ENCODE data around the gene CTTN.

The CTTN gene

DNA sequence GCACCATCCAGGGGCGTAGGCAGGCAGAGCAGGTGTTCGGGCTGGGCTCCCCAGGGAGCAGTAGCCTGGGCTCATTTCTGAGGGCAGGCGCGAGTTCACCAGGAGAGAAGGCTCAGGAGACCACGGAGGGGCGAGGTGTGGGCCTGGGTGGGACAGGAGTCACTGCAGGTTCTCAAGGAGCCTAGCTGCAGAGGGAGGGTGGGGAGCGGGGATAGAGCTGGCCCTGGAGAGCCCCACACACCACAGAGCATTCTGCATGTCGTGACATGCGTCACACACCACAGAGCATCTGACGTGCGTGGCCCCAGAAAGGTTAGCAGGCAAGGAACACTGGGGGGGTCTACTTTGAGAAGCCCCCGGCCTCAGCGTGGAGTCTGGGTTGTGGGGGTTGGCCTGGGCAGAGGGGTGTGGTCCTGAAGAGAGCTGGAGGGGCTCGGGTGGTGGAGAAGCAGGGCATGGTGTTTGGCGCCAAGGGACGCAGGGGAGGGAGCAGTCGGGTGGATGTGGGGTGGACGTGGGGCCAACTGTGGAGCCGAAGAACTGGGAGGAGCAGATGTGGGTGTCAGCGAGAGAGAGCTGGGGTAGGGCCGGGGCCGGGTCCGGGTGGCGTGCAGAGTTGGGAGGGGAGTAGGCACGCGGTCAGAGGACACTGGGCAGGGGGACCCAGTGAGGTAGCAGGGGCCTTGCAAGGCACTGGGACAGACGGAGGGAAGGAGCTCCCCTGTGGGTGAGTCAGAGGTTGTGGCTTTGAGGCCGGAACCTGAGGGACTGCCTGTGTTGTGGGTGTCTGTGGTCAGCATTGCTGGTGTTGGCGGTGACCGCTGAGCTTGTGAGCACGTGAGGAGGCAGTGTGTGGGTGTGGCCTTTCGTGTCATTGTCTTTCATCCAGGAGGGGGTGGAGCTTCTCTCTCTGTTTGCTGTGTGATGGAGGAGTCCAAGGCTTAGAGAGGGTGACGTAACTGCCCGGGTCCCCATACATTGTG, 25.5 kb downstream of the CTTN start:
- CTCF ChIA-PET: interaction anchor here (1.0 kb wide), 1 partner anchor 45 kb away, joined by 3 read pairs; no protein-coding TSS in a partner anchor
- POLR2A ChIA-PET (ENCODE audit: low non-redundant PET): no interaction called here
- no peak for DNase-seq (ENCODE audit: low spot score)
- H3K27ac ChIP-seq: no peak overlapping the region
- TF ChIP-seq, protein P1, sequence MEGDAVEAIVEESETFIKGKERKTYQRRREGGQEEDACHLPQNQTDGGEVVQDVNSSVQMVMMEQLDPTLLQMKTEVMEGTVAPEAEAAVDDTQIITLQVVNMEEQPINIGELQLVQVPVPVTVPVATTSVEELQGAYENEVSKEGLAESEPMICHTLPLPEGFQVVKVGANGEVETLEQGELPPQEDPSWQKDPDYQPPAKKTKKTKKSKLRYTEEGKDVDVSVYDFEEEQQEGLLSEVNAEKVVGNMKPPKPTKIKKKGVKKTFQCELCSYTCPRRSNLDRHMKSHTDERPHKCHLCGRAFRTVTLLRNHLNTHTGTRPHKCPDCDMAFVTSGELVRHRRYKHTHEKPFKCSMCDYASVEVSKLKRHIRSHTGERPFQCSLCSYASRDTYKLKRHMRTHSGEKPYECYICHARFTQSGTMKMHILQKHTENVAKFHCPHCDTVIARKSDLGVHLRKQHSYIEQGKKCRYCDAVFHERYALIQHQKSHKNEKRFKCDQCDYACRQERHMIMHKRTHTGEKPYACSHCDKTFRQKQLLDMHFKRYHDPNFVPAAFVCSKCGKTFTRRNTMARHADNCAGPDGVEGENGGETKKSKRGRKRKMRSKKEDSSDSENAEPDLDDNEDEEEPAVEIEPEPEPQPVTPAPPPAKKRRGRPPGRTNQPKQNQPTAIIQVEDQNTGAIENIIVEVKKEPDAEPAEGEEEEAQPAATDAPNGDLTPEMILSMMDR (conservative IDR thresholded peaks at IDR 0.05; ENCODE audit: low read depth): no peak

DNA sequence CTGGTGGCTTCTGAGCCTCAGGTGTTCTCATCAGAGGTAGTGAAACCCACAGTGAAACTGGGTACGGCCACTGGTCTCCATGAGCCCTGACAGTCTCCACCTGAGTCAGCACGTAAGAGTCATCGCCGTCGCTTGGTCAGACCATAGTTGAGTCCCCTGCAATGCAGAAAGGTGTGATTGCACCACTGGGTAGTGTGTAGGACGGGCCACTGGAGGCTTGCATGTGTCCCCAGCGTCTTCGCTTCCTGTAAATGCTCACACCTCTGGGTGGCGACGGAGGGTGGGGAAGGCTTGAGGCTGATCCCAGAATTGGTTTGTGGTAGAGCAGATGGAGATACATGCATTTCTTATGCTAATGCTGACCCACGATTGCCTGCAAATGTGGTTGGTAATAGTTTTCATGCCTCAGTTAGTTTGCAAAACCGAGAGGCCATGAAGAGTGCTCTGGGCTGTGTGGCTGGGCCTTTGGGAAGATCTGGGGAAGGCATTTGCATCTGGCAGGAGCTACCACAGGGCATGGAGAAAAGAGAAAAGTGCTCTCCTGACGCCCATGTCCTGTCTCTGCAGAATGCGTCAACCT, 26.5 kb downstream of the CTTN start:
- ChIA-PET CTCF (interaction anchor here (0.8 kb wide), 1 partner anchor 1628 kb away, joined by 3 read pairs; no protein-coding TSS in a partner anchor), POLR2A (ENCODE audit: low non-redundant PET) (no interaction called here)
- TF ChIP-seq, protein P1 (conservative IDR thresholded peaks at IDR 0.05; ENCODE audit: low read depth): no peak
- DNase-seq (ENCODE audit: low spot score): no peak
- H3K27ac ChIP-seq: no peak overlapping the region; the same call in 1 of the 2 replicates

DNA sequence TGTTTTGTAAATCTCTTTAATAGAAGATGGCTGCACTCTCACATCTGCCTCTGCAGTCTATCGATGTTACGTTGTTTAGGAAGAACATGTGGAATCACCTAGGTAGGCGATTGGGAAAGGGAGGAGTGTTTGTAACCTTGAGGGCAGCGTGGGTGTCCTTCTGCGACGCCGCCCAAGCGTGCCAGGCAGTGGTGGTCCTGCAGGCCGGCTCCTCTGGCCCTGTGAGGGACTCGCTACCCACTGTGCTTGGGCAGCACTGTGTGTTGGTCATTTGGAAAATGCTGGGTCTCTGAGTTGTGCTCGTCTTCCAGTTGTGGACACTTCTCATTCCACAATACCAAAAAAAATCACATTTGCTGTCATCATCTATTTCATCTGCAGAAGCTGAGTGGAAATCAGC, 29.1 kb downstream of the CTTN start:
- DNase-seq (ENCODE audit: low spot score): no peak
- no peak overlapping the region for H3K27ac ChIP-seq
- TF ChIP-seq, protein P1 (conservative IDR thresholded peaks at IDR 0.05; ENCODE audit: low read depth): no peak
- ChIA-PET CTCF (no interaction called here), POLR2A (ENCODE audit: low non-redundant PET) (no interaction called here)

DNA sequence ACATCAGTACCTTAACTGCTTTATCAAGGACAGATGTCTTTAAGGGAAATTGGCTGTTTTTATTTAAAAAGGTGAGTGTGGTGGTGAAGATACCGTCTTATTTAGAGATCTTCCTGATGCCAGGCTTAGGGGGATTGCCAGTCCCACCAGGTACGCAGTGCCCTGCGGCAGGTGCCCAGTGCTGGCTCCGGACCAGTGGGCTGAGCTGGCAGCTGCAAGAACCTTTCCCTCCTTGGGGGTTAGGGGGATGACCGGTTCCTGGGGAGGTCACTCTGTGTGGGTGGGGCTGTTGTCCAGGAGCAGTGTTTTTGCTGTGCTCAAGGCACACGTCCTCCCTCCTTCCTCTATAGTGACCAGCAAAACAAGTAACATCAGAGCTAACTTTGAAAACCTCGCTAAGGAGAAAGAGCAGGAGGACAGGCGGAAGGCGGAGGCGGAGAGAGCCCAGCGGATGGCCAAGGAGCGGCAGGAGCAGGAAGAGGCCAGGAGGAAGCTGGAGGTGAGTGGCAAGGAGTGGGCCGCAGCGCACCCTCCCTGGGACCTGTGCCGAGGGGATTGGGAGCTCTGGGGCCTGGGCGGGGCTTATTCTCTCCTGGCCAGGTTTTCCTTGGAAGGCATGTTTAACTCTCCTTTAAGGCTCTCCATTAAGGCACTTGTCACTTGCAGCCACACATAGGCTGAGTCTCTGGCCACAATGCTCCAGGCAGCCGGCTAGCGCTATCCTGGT, 30.5 kb downstream of the CTTN start:
- TF ChIP-seq, protein P1 (conservative IDR thresholded peaks at IDR 0.05; ENCODE audit: low read depth): no peak
- CTCF ChIA-PET: interaction anchor here (0.6 to 0.8 kb wide), 3 partner anchors 15 to 611 kb away, joined by 3 to 6 read pairs (median 3); no protein-coding TSS in a partner anchor
- H3K27ac ChIP-seq: no peak overlapping the region
- POLR2A ChIA-PET (ENCODE audit: low non-redundant PET): no interaction called here
- no peak for DNase-seq (ENCODE audit: low spot score)

DNA sequence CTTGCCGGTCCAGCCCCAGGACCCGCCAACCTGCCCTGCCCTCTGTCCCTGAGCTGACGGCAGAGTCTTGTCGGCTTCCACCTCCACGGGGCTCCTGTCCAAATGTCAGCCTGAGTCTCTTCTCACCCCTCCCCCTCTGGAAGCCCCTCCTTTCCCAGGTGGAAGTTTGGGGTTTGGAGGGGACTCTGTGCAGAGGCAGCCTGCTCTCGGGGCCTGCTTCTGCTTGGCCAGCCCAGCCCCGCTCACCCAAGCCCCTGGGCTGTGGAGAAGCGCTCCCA, 31.0 kb downstream of the CTTN start:
- ChIA-PET CTCF (interaction anchor here (0.6 to 0.8 kb wide), 2 partner anchors 15 to 611 kb away, joined by 3 to 6 read pairs; no protein-coding TSS in a partner anchor), POLR2A (ENCODE audit: low non-redundant PET) (no interaction called here)
- TF ChIP-seq, protein P1 (conservative IDR thresholded peaks at IDR 0.05; ENCODE audit: low read depth): no peak

More for the DNA sequence above, 31.0 kb downstream of the CTTN start:
- H3K27ac ChIP-seq: no peak overlapping the region
- no peak for DNase-seq (ENCODE audit: low spot score)
